B cell (primary cell): Measurements from ENCODE around the gene HNRNPLL.

Experiments
- CTCF ChIP-seq: fragments of 200-600 bp; IDR thresholded peaks from one replicate; pipeline ENCODE4 v1.8.0; 2022; ENCODE audit warnings: antibody characterized with exemption, mild to moderate bottlenecking
- EZH2 ChIP-seq: IDR thresholded peaks from 2 replicates; pipeline ENCODE4 v1.6.1; 2012; ENCODE audit warnings: borderline replicate concordance, low read depth, mild to moderate bottlenecking, moderate library complexity, low read length; ENCODE audit not compliant: insufficient read depth, poor library complexity, severe bottlenecking

DNA sequence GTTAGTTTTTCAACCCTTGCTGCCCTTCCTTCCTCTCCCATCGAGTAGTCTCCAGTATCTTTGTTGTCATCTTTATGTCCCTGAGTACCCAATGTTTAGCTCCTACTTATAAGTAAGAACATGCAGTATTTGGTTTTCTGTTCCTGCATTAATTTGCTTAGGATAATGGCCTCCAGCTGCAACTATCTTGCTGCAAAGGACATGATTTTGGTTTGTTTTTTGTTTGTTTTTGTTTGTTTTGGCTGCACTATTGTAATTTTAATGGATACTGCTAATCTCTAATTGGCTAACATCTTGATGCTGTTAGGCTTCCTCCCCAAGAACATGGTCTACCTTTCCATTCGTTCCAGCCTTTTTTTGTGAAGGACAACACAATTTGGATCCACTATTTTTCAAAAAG, 31.2 kb upstream of the HNRNPLL start:
- TF ChIP-seq CTCF (no peak), EZH2 (no peak)
